Left hindlimb (tissue), 1 donor: Measurements from ENCODE around the gene ANKS1A.
"Not testable (repeated sequence)": the region's sequence is repeated elsewhere in the genome, so short reads cannot be mapped to it uniquely, and the experiment has no call there.

Source experiments
- DNase-seq: peaks from one replicate; pipeline ENCODE4 v3.0.0-alpha.2; 2018

ANKS1A gene

GRCh38 chr6:35087361-35088280 is 198.6 kb downstream of the ANKS1A start:
- DNase-seq: no peak

- no peak for DNase-seq
These were observed 199.5 kb downstream of the ANKS1A start for GRCh38 chr6:35088281-35089215.

GRCh38 chr6:35089216-35089934 is 200.3 kb downstream of the ANKS1A start:
- DNase-seq: no peak

GRCh38 chr6:35089935-35090505 is 201.0 kb downstream of the ANKS1A start:
- DNase-seq: no peak

GRCh38 chr6:35090734-35091133 is 201.7 kb downstream of the ANKS1A start:
- no peak for DNase-seq

GRCh38 chr6:35091346-35092083 is 202.5 kb downstream of the ANKS1A start:
- no peak for DNase-seq

GRCh38 chr6:35092362-35093117 is 203.5 kb downstream of the ANKS1A start:
- DNase-seq: no peak

GRCh38 chr6:35093118-35093445 is 204.0 kb downstream of the ANKS1A start:
- DNase-seq: no peak

GRCh38 chr6:35093783-35094182 is 204.7 kb downstream of the ANKS1A start:
- no peak for DNase-seq

GRCh38 chr6:35094183-35094582 is 205.1 kb downstream of the ANKS1A start:
- no peak for DNase-seq

GRCh38 chr6:35096129-35096862 is 207.2 kb downstream of the ANKS1A start:
- no peak for DNase-seq

GRCh38 chr6:35099116-35099515 is 210.1 kb downstream of the ANKS1A start:
- DNase-seq: no peak

GRCh38 chr6:35105078-35105477 is 216.0 kb downstream of the ANKS1A start:
- no peak for DNase-seq

- DNase-seq: not testable (repeated sequence)
These were observed 217.0 kb downstream of the ANKS1A start for GRCh38 chr6:35106061-35106460.

GRCh38 chr6:35107208-35107607 is 218.2 kb downstream of the ANKS1A start:
- DNase-seq: not testable (repeated sequence)

- not testable (repeated sequence) for DNase-seq
These were observed 218.7 kb downstream of the ANKS1A start for GRCh38 chr6:35107761-35108160.

- no peak for DNase-seq
These were observed 219.3 kb downstream of the ANKS1A start for GRCh38 chr6:35108309-35108885.

- no peak for DNase-seq
These were observed 231.7 kb downstream of the ANKS1A start for GRCh38 chr6:35120746-35121145.

- no peak for DNase-seq
These were observed 235.3 kb downstream of the ANKS1A start for GRCh38 chr6:35124356-35124755.

- DNase-seq: no peak
These were observed 239.0 kb downstream of the ANKS1A start for GRCh38 chr6:35128042-35128441.
